NCI-H345 (cell line): Measurements from ENCODE around the gene TAMM41.
"Not testable (repeated sequence)": the region's sequence is repeated elsewhere in the genome, so short reads cannot be mapped to it uniquely, and the experiment has no call there.

ENCODE experiments used
- DNase-seq: peaks from one replicate; lab custom pipeline; 2025; lab: John Stamatoyannopoulos, UW

TAMM41 gene

GRCh38 chr3:11768604-11769003 lies 78.1 kb downstream of the TAMM41 start:
- no peak for DNase-seq

- no peak for DNase-seq
Measured at GRCh38 chr3:11764931-11765363, 81.7 kb downstream of the TAMM41 start.

DNA sequence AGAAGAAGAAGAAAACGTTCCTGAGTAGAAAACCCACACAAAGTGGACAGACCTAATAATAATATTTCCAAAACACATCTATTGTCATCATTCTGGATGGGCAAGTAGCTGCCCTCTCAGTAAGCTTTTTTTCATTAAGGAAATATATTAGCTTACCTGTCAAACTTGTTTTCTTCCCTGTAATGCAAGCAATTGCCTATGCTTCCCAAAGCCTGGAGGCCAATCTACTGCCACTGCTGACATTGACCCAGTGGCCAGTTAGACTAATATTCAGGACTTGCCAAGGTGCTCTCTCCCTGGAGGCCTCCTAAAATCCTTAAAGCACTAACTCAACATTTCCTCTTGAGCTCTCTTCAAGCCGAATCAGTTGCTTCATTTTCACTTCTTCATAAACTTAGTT lies 86.7 kb downstream of the TAMM41 start:
- DNase-seq: no peak

DNA sequence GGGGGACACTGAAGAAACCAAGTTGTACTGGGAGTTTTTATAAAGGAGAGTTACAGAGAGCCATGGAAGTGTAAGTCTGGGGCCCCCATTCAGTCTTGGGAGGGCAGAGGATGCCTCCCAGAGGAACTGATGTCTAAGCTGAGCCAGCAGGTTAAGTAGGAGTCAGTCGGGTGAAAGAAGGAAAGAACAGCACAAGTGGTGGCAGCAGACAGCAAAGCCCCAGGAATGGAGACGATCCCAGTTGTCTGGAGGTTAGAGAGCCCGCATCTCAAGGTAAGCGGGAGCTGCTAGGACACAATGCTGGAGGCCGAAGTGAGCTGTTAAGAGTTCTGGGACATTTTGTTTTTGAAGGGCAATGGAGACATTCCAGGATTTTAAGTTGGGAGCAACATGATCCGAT lies 88.8 kb downstream of the TAMM41 start:
- no peak for DNase-seq

GRCh38 chr3:11757441-11757875 lies 89.2 kb downstream of the TAMM41 start:
- DNase-seq: no peak

GRCh38 chr3:11755276-11755675 lies 91.4 kb downstream of the TAMM41 start:
- DNase-seq: no peak

- not testable (repeated sequence) for DNase-seq
Measured at GRCh38 chr3:11752254-11752653, 94.4 kb downstream of the TAMM41 start.

DNA sequence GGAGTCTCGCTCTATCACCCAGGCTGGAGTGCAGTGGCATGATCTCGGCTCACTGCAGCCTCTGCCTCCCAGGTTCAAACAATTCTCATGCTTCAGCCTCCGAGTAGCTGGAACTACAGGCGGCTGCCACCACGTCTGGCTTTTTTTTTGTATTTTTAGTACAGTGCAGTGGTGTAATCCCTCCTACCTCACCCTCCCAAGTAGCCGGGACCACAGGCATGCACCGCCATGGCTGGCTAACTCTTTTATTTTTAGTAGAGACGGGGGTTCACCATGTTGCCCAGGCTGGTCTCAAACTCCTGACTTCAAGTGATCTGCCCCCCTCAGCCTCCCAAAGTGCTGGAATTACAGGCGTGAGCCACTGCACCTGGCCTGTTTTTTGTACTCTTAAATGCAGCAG lies 98.4 kb downstream of the TAMM41 start:
- DNase-seq: not testable (repeated sequence)
